HFFc6 (cell line): Measurements from ENCODE around the gene CLTA. TPM values are rescaled to one million over a fixed set of nuclear protein-coding genes. Genes with fewer than 3 reads are reported as not detected.
"Not testable (repeated sequence)": the region's sequence is repeated elsewhere in the genome, so short reads cannot be mapped to it uniquely, and the experiment has no call there.

Experiments
- DNase-seq: peaks from one replicate; pipeline ENCODE4 v3.0.0-alpha.2; 2018
- H3K27ac Mint-ChIP-seq: 2 replicates; pipeline ENCODE4 v1.8.0; 2020; ENCODE audit warnings: mild to moderate bottlenecking, mixed read lengths
- H3K27me3 Mint-ChIP-seq: 2 replicates; pipeline ENCODE4 v1.8.0; 2021; ENCODE audit warnings: mild to moderate bottlenecking, moderate library complexity, mixed read lengths; ENCODE audit not compliant: insufficient read depth
- H3K36me3 Mint-ChIP-seq: 2 replicates; pipeline ENCODE4 v1.8.0; 2021; ENCODE audit warnings: low read depth, mixed read lengths
- H3K4me1 Mint-ChIP-seq: 2 replicates; pipeline ENCODE4 v1.8.0; 2020; ENCODE audit warnings: low read depth, mixed read lengths
- H3K4me3 Mint-ChIP-seq: 2 replicates; pipeline ENCODE4 v1.8.0; 2020; ENCODE audit warnings: mild to moderate bottlenecking, moderate library complexity, mixed read lengths
- H3K9me3 Mint-ChIP-seq: 2 replicates; pipeline ENCODE4 v1.8.0; 2020; ENCODE audit warnings: mild to moderate bottlenecking, mixed read lengths
- CTCF ChIP-seq: fragments of 200-600 bp; sonication (generic); IDR thresholded peaks from 2 replicates; pipeline ENCODE4 v1.5.0; 2021; ENCODE audit warnings: antibody characterized with exemption, mild to moderate bottlenecking
- total RNA-seq, 6 experiments: library from RNA; stranded (reverse); fragmentation: NEBNext Ultra II Directional; extraction: Animal tissue kit (Norgen Biotek cat#: 25700); gene quantifications; 2 replicates in 1 of 6; 3 replicates in 5 of 6; pipeline ENCODE4 v1.2.3, GENCODE V29; 2021

Gene CLTA
- total RNA-seq, 6 experiments from 2014 or later, result 247 to 272 (median 259) TPM

GRCh38 chr9:36154331-36154952 lies 36.3 kb upstream of the CLTA start:
- Mint-ChIP-seq H3K4me3 (peak overlapping the region; percentile 73), H3K9me3 (no peaks in the 10 kb centered on the region)

GRCh38 chr9:36156116-36156515 lies 34.6 kb upstream of the CLTA start:
- Mint-ChIP-seq H3K4me1 (peaks cover 56% of the 10 kb centered on the region), H3K36me3 (peaks cover 10% of the 10 kb centered on the region), H3K9me3 (no peaks in the 10 kb centered on the region), H3K27ac (no peak overlapping the region), H3K27me3 (no peaks in the 10 kb centered on the region; the same call in 1 of the 2 replicates), H3K4me3 (no peak overlapping the region)
- DNase-seq, result no peak
- TF ChIP-seq CTCF, result no peak

More at GRCh38 chr9:36154331-36154952, 36.3 kb upstream of the CLTA start:
- Mint-ChIP-seq H3K27ac (peak overlapping the region; percentile 95), H3K27me3 (no peaks in the 10 kb centered on the region; the same call in 1 of the 2 replicates), H3K36me3 (peaks cover 14% of the 10 kb centered on the region), H3K4me1 (peaks cover 60% of the 10 kb centered on the region)
- peak; percentile 76 for DNase-seq
- TF ChIP-seq CTCF, result no peak

GRCh38 chr9:36158122-36158521 lies 32.6 kb upstream of the CLTA start:
- Mint-ChIP-seq H3K27me3 (no peaks in the 10 kb centered on the region; the same call in 1 of the 2 replicates), H3K4me3 (no peak overlapping the region), H3K27ac (no peak overlapping the region), H3K36me3 (peaks cover 10% of the 10 kb centered on the region), H3K4me1 (peaks cover 63% of the 10 kb centered on the region), H3K9me3 (no peaks in the 10 kb centered on the region)
- TF ChIP-seq CTCF, result no peak
- no peak for DNase-seq

- H3K27ac Mint-ChIP-seq, result no peak overlapping the region
- peaks cover 11% of the 10 kb centered on the region for H3K36me3 Mint-ChIP-seq
- no peak for TF ChIP-seq CTCF
- H3K27me3 Mint-ChIP-seq, result no peaks in the 10 kb centered on the region; the same call in 1 of the 2 replicates
- DNase-seq, result no peak
- no peak overlapping the region for H3K4me3 Mint-ChIP-seq
- H3K4me1 Mint-ChIP-seq, result peaks cover 64% of the 10 kb centered on the region
- H3K9me3 Mint-ChIP-seq, result no peaks in the 10 kb centered on the region
Measured at GRCh38 chr9:36158917-36159316, 31.8 kb upstream of the CLTA start.

- not testable (repeated sequence) for H3K4me3 Mint-ChIP-seq, H3K27ac Mint-ChIP-seq, H3K27me3 Mint-ChIP-seq, DNase-seq, H3K9me3 Mint-ChIP-seq
- peaks cover 64% of the 10 kb centered on the region for H3K4me1 Mint-ChIP-seq
- H3K36me3 Mint-ChIP-seq, result peaks cover 14% of the 10 kb centered on the region
Measured at GRCh38 chr9:36159509-36159908, 31.2 kb upstream of the CLTA start.

- H3K27me3 Mint-ChIP-seq, H3K9me3 Mint-ChIP-seq, DNase-seq, H3K4me3 Mint-ChIP-seq, H3K27ac Mint-ChIP-seq: not testable (repeated sequence)
- Mint-ChIP-seq H3K4me1 (peaks cover 64% of the 10 kb centered on the region), H3K36me3 (peaks cover 14% of the 10 kb centered on the region)
Measured at GRCh38 chr9:36160126-36160525, 30.6 kb upstream of the CLTA start.
